Ovary (tissue), 9 donors: Measurements from ENCODE around the gene GGT6. TPM values are rescaled to one million over a fixed set of nuclear protein-coding genes. Genes with fewer than 3 reads are reported as not detected.

Source experiments
- DNase-seq, 5 donors: peaks; one replicate each; pipeline ENCODE4 v3.0.0-alpha.2; 2019 to 2020
- H3K27ac ChIP-seq, 2 donors: fragments of 200-600 bp; one replicate each; pipeline versions ENCODE4 v1.5.1 to v1.8.0; 2019 to 2022
- H3K27me3 ChIP-seq: fragments of 200-600 bp; one replicate; pipeline ENCODE4 v1.8.0; 2022
- H3K36me3 ChIP-seq: fragments of 200-600 bp; sonication (generic); one replicate; pipeline ENCODE4 v1.5.1; 2019
- H3K4me1 ChIP-seq: one replicate; pipeline ENCODE4 v1.8.1; 2013; ENCODE audit warnings: mild to moderate bottlenecking, moderate library complexity; ENCODE audit not compliant: insufficient read depth
- H3K4me3 ChIP-seq: fragments of 200-600 bp; sonication (generic); one replicate; pipeline ENCODE4 v1.5.1; 2017
- H3K9me3 ChIP-seq, 2 donors: fragments of 200-600 bp in 1 of 2; sonication (generic) in 1 of 2; one replicate each; pipeline versions ENCODE4 v1.5.1 to v1.8.1; 2013 to 2019; ENCODE audit warnings: mild to moderate bottlenecking in 1 of 2, moderate library complexity in 1 of 2
- EP300 ChIP-seq: sonication (generic); formaldehyde crosslinking; IDR thresholded peaks from one replicate; pipeline ENCODE4 v1.6.1; 2017; ENCODE audit warnings: antibody characterized with exemption
- POLR2A ChIP-seq: fragments of 450-650 bp; IDR thresholded peaks from one replicate; pipeline ENCODE4 v1.6.1; 2017; ENCODE audit warnings: antibody characterized with exemption, mild to moderate bottlenecking, moderate library complexity
- WGBS, 3 donors: extraction: QIAGEN DNeasy Blood & Tissue Kit in 1 of 3; methylation state at CpG; one replicate each; pipeline versions ENCODE4 v1.1.5 to v1.1.7; 2013 to 2017; 5-methylcytosine and 5-hydroxymethylcytosine counted together
- intact Hi-C, 4 donors: fragments of 100-400 bp; cut with DNase I; formaldehyde crosslinking; loops; one replicate each; pipeline versions ENCODE4 v1.11.0 to v1.15.1; 2022 to 2023
- polyA plus RNA-seq, 2 donors: library from polyadenylated mRNA; stranded (reverse); fragments of 200-250 nt in 1 of 2; fragments of 350-450 nt in 1 of 2; fragmentation: Illumina TruSeq in 1 of 2; extraction: RNeasy Lipid Tissue Mini Kit (QIAGEN cat#74804) in 1 of 2; gene quantifications; one replicate each; pipeline ENCODE4 v1.2.3, GENCODE V29; 2013 to 2014
- total RNA-seq, 7 donors: library from RNA; depleted of rRNA in 2 of 7; stranded (reverse); fragments of >200 nt in 2 of 7; fragmentation: NEBNext Ultra II Directional in 3 of 7; extraction: Animal tissue kit (Norgen Biotek cat#: 25700) in 3 of 7; gene quantifications; one replicate each; pipeline versions ENCODE4 v1.1.0 to v1.2.4, GENCODE V29; 2016 to 2023
- TF ChIP-seq, protein P1 (sequence below), 3 donors: fragments of 450-650 bp in 2 of 3; fragments of 200-600 bp in 1 of 3; IDR thresholded peaks; one replicate each; pipeline versions ENCODE4 v1.5.1 to v1.8.0; 2016 to 2022; ENCODE audit warnings: antibody characterized with exemption in 3 of 3, mild to moderate bottlenecking in 1 of 3
- donor health status: DM: no; HTN: no; CAD: no; lungs with moderate emphysema.
- donor health status: DM: no; HTN: no; CAD: no.
- donor health status: Bipolar disorder and iron deficiency.
- donor health status: DM: yes; HTN: yes; CAD: no.
- donor health status: DM: no; HTN: no; CAD: no.
- donor health status: DM: yes; HTN: yes; CAD: no.

The GGT6 gene
- total and polyA plus RNA-seq, 9 donors = 0.08 to 31.5 (median 1.1) TPM

GRCh38 chr17:4539576-4540223, 20.7 kb downstream of the GGT6 start:
- Histone ChIP-seq H3K4me3 (no peak overlapping the region), H3K36me3 (no peaks in the 10 kb centered on the region), H3K27ac (no peak overlapping the region), H3K27me3 (no peaks in the 10 kb centered on the region), H3K9me3 (no peaks in the 10 kb centered on the region), H3K4me1 (peaks cover 14% of the 10 kb centered on the region)
- TF ChIP-seq POLR2A (no peak), EP300 (no peak)
- TF ChIP-seq, protein P1, sequence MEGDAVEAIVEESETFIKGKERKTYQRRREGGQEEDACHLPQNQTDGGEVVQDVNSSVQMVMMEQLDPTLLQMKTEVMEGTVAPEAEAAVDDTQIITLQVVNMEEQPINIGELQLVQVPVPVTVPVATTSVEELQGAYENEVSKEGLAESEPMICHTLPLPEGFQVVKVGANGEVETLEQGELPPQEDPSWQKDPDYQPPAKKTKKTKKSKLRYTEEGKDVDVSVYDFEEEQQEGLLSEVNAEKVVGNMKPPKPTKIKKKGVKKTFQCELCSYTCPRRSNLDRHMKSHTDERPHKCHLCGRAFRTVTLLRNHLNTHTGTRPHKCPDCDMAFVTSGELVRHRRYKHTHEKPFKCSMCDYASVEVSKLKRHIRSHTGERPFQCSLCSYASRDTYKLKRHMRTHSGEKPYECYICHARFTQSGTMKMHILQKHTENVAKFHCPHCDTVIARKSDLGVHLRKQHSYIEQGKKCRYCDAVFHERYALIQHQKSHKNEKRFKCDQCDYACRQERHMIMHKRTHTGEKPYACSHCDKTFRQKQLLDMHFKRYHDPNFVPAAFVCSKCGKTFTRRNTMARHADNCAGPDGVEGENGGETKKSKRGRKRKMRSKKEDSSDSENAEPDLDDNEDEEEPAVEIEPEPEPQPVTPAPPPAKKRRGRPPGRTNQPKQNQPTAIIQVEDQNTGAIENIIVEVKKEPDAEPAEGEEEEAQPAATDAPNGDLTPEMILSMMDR (IDR thresholded peaks at IDR 0.05) = no peak
- intact Hi-C loops = no loop called here
- WGBS, 3 donors = 88 to 91% (median 90%) methylated on average over 26 of the region's 26 CpGs
- no peak for DNase-seq

DNA sequence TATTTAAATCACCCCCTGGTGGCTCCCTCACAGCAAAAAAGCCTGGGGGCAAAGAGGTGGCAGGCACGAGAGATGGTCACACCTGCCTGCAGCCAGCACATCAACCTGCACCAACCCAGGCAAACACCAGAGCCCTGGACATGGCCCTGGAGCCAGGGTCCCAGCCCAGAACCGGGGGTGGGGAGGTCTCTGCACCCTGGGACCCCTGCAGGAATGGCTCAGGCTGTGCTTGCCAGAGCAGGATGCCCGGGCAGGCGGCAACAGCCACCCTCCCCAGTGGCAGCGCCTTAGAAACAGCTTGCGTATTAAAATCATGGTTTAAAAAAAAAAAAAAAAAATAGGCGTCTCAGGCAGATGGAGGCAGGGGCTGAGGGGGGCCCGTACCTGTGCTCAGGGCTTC, 21.4 kb downstream of the GGT6 start:
- DNase-seq = no peak
- no peak for TF ChIP-seq POLR2A
- no peak for TF ChIP-seq EP300
- TF ChIP-seq, protein P1 (IDR thresholded peaks at IDR 0.05) = no peak
- H3K27ac ChIP-seq = no peak overlapping the region
- H3K9me3 ChIP-seq = no peaks in the 10 kb centered on the region
- H3K27me3 ChIP-seq = no peaks in the 10 kb centered on the region
- whole genome bisulfite sequencing, 3 donors = 84 to 88% (median 85%) methylated on average over 8 of the region's 8 CpGs
- no peak overlapping the region for H3K4me3 ChIP-seq
- H3K4me1 ChIP-seq = peaks cover 14% of the 10 kb centered on the region
- H3K36me3 ChIP-seq = no peaks in the 10 kb centered on the region
- intact Hi-C loops = no loop called here

DNA sequence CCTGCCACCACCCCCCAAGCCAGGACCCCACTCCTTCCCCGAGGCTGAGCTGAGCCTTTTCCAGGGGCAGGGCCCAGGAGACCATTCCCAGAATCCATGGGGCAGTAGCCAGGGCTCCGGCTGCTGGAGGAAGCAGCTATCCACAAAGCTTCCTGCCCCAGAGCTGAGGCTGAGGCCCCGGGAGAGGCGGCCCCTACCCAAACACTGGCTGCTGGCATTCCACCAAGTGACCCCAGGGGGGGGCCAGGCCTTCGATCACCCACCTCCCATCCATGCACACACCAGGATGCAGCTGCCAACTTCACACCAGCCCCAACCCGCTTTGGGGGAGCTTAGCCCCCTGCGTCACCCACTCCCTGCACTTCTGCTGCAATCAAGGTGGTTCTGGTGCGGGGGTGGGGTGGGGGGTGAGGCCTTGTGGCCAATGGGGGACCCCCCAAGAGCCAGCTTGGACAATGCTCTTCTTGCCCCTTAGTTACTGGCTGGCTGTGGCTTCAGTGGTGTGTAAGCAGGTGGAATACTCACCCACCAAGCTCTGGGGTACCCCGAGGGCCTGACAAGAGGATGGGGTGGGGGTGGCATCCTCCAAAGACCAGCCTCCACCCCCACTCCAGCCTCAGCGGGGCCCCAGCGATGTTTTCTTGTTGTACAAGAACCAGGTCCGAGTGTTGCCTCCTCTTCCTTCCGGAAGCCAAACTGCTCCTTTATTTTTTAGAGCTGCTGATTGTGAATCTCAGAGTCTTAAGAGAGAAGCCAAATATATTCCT, 22.0 kb downstream of the GGT6 start:
- H3K9me3 ChIP-seq = no peaks in the 10 kb centered on the region
- TF ChIP-seq, protein P1 (IDR thresholded peaks at IDR 0.05) = no peak
- TF ChIP-seq POLR2A = no peak
- TF ChIP-seq EP300 = no peak
- WGBS, 3 donors = 69 to 73% (median 69%) methylated on average over 13 of the region's 13 CpGs
- peaks cover 14% of the 10 kb centered on the region for H3K4me1 ChIP-seq
- intact Hi-C loops = no loop called here
- no peaks in the 10 kb centered on the region for H3K27me3 ChIP-seq
- no peak overlapping the region for H3K4me3 ChIP-seq
- H3K27ac ChIP-seq = no peak overlapping the region
- H3K36me3 ChIP-seq = no peaks in the 10 kb centered on the region
- DNase-seq = peak in 2 of 5 donors; percentile 20 to 34

- WGBS, 3 donors = 64 to 75% (median 72%) methylated on average over 19 of the region's 19 CpGs
- Histone ChIP-seq H3K9me3 (no peaks in the 10 kb centered on the region), H3K27me3 (no peaks in the 10 kb centered on the region), H3K4me1 (peaks cover 14% of the 10 kb centered on the region), H3K4me3 (no peak overlapping the region), H3K36me3 (no peaks in the 10 kb centered on the region), H3K27ac (no peak overlapping the region)
- intact Hi-C loops = no loop called here
- peak in 2 of 5 donors; percentile 19 to 50 for DNase-seq
- TF ChIP-seq, protein P1 (IDR thresholded peaks at IDR 0.05) = no peak
- TF ChIP-seq EP300 (no peak), POLR2A (no peak)
Measured at GRCh38 chr17:4537451-4538235, 22.7 kb downstream of the GGT6 start.
